ENCODE measurements around the gene SMG6. TPM values are rescaled to one million over a fixed set of nuclear protein-coding genes. Genes with fewer than 3 reads are reported as not detected.

The SMG6 gene
- total RNA-seq, 1 donor from 2014 or later: 9.2 TPM

DNA sequence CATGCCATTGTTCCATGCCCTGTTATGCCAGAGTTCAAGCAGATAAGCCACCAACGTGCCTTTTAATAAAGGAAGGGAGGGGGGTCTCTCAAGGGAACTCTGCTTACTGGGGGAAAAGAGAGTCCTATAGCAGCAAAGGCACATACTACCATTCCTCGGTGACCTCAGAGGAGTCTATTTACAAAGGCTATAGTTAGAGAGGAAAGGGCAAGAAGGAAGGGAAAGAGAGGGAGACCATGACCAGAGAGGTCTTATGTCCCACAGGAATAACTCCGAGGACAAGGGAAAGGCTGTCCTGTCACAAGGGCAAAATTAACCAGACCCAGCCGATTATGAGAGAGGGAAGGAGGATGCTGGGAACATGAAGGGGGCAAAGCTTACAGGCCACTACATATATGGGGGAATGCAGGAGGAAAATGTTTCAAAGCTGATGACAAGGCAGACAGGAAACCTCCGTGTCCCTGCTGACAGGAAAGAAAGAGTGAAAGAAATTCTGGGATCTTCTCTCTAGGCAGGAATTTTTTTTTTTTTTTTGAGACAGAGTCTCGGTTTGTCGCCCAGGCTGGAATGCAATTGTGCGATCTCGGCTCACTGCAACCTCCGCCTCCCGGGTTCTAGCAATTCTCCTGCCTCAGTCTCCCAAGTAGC is 197.2 kb downstream of the SMG6 start:
- no peak for FAIRE-seq
- TF ChIP-seq, protein P1, sequence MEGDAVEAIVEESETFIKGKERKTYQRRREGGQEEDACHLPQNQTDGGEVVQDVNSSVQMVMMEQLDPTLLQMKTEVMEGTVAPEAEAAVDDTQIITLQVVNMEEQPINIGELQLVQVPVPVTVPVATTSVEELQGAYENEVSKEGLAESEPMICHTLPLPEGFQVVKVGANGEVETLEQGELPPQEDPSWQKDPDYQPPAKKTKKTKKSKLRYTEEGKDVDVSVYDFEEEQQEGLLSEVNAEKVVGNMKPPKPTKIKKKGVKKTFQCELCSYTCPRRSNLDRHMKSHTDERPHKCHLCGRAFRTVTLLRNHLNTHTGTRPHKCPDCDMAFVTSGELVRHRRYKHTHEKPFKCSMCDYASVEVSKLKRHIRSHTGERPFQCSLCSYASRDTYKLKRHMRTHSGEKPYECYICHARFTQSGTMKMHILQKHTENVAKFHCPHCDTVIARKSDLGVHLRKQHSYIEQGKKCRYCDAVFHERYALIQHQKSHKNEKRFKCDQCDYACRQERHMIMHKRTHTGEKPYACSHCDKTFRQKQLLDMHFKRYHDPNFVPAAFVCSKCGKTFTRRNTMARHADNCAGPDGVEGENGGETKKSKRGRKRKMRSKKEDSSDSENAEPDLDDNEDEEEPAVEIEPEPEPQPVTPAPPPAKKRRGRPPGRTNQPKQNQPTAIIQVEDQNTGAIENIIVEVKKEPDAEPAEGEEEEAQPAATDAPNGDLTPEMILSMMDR (IDR thresholded peaks at IDR 0.05; ENCODE audit: insufficient read depth, low read length, severe bottlenecking): no peak
- Histone ChIP-seq H3K4me3 (ENCODE audit: low read depth, low read length) (no peak overlapping the region), H3K27me3 (ENCODE audit: control insufficient read depth, insufficient read depth, low read length) (no peaks in the 10 kb centered on the region), H3K36me3 (ENCODE audit: control insufficient read depth, insufficient read depth, low read length) (peaks cover 2% of the 10 kb centered on the region)
- DNase-seq (ENCODE audit: low read depth): no peak

DNA sequence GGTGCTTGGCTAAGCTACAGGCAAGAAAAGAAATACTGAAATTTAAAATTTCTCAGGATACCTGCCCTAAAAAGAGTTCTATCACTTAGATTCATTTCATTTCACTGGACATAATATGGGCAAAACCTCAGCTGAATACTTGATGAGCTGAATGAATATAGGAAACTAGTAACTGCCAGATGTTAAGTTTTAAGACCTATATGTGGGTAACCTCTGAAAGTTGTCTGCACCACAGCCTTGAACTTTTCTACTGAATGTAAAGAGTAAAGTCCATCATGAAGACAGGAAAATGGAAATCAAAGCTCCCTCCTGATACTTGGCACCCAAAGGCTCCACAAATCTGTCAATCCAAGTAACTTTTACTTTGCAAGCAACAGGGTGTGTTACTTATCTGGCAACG is 197.9 kb downstream of the SMG6 start:
- Histone ChIP-seq H3K4me3 (ENCODE audit: low read depth, low read length) (no peak overlapping the region), H3K27me3 (ENCODE audit: control insufficient read depth, insufficient read depth, low read length) (no peaks in the 10 kb centered on the region), H3K36me3 (ENCODE audit: control insufficient read depth, insufficient read depth, low read length) (peaks cover 2% of the 10 kb centered on the region)
- DNase-seq (ENCODE audit: low read depth) (no peak), FAIRE-seq (no peak)
- TF ChIP-seq, protein P1 (IDR thresholded peaks at IDR 0.05; ENCODE audit: insufficient read depth, low read length, severe bottlenecking): no peak

DNA sequence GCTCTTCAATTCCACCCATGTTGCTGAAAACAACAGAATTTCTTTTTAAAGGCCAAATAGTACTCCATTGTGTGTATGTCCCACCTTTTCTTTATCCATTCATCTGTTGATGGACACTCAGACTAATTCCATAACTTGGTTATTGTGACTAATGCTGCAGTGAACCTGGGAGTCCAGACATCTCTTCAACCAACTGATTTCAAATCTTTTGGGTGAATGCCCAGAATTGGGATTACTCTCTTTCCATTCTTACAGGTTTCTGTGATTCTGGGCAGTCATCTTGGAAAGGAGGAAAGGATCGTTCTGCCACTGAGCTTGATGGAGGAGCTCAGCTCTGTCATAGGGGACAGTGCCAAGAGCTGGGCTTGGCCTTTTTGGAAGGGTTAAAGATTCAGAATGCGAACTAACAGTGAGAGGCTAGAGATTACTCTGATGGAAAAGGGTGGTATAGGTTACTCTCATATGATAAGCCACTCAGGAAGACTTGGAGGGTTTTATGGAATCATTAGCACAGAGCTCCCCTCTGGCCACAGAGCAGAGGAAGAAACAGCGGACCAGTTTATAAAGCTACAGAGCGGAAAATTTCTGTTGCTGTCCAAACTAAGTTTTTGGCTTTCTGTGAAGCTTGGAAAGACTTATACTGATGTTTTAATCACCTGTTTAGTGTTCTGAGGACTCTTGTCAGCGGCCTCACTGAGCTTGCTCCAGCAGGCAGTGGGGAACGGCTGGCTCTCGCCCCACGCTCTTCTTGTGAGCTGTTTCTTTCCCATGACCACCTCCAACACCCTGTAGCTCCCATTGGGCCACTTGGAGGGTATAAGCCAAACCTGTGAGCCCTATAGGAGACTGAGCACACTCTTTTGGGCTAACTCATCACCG is 200.4 kb downstream of the SMG6 start:
- FAIRE-seq (no peak), DNase-seq (ENCODE audit: low read depth) (peak; percentile 88)
- TF ChIP-seq, protein P1 (IDR thresholded peaks at IDR 0.05; ENCODE audit: insufficient read depth, low read length, severe bottlenecking): no peak
- Histone ChIP-seq H3K4me3 (ENCODE audit: low read depth, low read length) (no peak overlapping the region), H3K36me3 (ENCODE audit: control insufficient read depth, insufficient read depth, low read length) (peaks cover 2% of the 10 kb centered on the region), H3K27me3 (ENCODE audit: control insufficient read depth, insufficient read depth, low read length) (no peaks in the 10 kb centered on the region)

DNA sequence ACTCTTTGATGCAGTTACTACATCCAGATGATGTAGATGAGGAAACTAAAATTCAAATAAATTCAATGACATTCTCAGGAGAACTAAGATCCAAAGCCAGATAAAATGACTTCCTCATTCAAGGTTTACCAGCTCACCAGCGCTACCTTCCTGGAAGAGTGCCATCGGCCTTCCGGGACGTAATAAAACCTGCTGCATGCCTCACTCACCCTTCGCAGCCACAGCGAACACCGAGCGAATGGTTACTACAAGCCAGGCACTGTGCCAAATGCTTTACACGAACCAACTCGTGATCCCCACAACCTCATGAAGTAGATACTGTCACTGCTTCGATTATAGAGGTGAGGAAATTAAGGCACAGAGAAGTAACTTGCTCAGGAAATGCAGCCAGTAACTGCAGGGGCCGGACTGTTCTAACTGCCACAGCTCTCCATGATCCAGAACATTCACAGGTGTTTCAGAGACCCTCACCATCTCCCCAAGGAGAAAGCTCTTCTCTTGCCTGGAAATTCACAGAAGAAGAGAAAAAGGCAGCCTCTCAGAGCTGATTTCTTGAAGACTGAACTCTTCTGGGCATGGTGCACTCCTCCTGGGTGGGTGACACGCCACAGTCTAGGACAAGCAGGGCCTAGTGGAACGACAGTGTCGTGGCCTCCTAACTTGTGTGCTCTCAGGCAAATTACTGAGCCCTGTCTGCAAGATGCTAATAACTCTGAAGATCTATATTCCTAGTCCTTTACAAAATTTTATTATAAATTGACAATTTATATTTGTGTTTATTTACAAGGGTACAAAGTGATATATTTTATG is 201.9 kb downstream of the SMG6 start:
- Histone ChIP-seq H3K27me3 (ENCODE audit: control insufficient read depth, insufficient read depth, low read length) (no peaks in the 10 kb centered on the region), H3K4me3 (ENCODE audit: low read depth, low read length) (no peak overlapping the region), H3K36me3 (ENCODE audit: control insufficient read depth, insufficient read depth, low read length) (no peaks in the 10 kb centered on the region)
- DNase-seq (ENCODE audit: low read depth) (peak; percentile 96), FAIRE-seq (peak; percentile 85)
- TF ChIP-seq, protein P1 (IDR thresholded peaks at IDR 0.05; ENCODE audit: insufficient read depth, low read length, severe bottlenecking): no peak

DNA sequence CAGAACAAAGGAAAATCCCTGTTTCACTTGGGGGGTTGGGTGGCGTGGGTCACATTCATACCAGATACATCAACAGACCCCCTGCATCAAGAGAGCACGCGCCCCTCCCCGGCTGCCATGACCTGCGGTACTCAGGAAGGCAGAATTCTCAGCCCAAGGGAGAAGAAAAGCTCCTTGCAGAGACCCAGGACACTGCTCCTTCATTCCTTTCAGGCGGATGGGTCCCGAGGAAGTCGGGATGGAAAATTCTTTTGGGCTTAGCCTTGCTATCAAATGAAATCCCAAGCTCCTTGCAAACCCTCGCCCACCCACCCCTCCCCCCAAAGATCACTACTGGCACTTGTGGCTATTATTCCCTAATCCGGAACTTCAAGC is 208.1 kb downstream of the SMG6 start:
- H3K27me3 ChIP-seq (ENCODE audit: control insufficient read depth, insufficient read depth, low read length): no peaks in the 10 kb centered on the region
- TF ChIP-seq, protein P1 (IDR thresholded peaks at IDR 0.05; ENCODE audit: insufficient read depth, low read length, severe bottlenecking): no peak
- DNase-seq (ENCODE audit: low read depth): no peak
- H3K36me3 ChIP-seq (ENCODE audit: control insufficient read depth, insufficient read depth, low read length): no peaks in the 10 kb centered on the region
- no peak for FAIRE-seq
- no peak overlapping the region for H3K4me3 ChIP-seq (ENCODE audit: low read depth, low read length)

Data from bronchial epithelial cell (primary cell).